H1 (cell line): ENCODE results near the gene PARD3. TPM values are rescaled to one million over a fixed set of nuclear protein-coding genes. Genes with fewer than 3 reads are reported as not detected.

Experiments
- CEBPB ChIP-seq: IDR thresholded peaks from 2 replicates; pipeline ENCODE4 v1.6.1; 2012; ENCODE audit warnings: low read depth, low read length
- CHD7 ChIP-seq: fragments of 300-600 bp; sonication (generic); IDR thresholded peaks from 2 replicates; pipeline ENCODE4 v1.7.1; 2012; ENCODE audit warnings: low read length, moderate library complexity, mild to moderate bottlenecking, inconsistent platforms; ENCODE audit not compliant: insufficient replicate concordance
- GABPA ChIP-seq: IDR thresholded peaks from 2 replicates; pipeline ENCODE4 v1.6.1; 2011; ENCODE audit warnings: mild to moderate bottlenecking, low read length, moderate library complexity, borderline replicate concordance; ENCODE audit not compliant: insufficient read depth
- KDM4A ChIP-seq: IDR thresholded peaks from one replicate; pipeline ENCODE4 v1.7.1; 2012; ENCODE audit warnings: low read depth, mild to moderate bottlenecking, moderate library complexity, low read length, inconsistent platforms; ENCODE audit not compliant: severe bottlenecking
- RAD21 ChIP-seq, 2 experiments: IDR thresholded peaks in 1 of 2; conservative IDR thresholded peaks in 1 of 2; 2 replicates each; pipeline ENCODE4 v1.6.1; 2011; ENCODE audit warnings: low read depth in 2 of 2, low read length in 2 of 2, improper control_type of control experiment in 1 of 2, inconsistent platforms in 1 of 2, mild to moderate bottlenecking in 1 of 2, moderate library complexity in 1 of 2
- polyA plus RNA-seq, 7 experiments: library from polyadenylated mRNA; depleted of rRNA in 3 of 7; stranded (reverse) in 5 of 7; unstranded in 2 of 7; fragments of >200 nt in 5 of 7; fragments of 200-250 nt in 2 of 7; gene quantifications; 1 replicate in 5 of 7; 2 replicates in 1 of 7; 4 replicates in 1 of 7; pipeline versions ENCODE4 v1.2.1 to v1.2.3, GENCODE V29; 2011 to 2013; ENCODE audit warnings: missing spikeins in 2 of 7, mixed read lengths in 2 of 7
- total RNA-seq: library from RNA; stranded (reverse); fragmentation: NEBNext Ultra II Directional; extraction: Animal tissue kit (Norgen Biotek cat#: 25700); gene quantifications from 2 replicates; pipeline ENCODE4 v1.2.1, GENCODE V29; 2021

Gene PARD3
- total and polyA plus RNA-seq, 2 of the 8 experiments (the other 6 are each of a cell fraction or from before 2014, with no cell fraction given): 19.7 to 49.1 TPM

DNA sequence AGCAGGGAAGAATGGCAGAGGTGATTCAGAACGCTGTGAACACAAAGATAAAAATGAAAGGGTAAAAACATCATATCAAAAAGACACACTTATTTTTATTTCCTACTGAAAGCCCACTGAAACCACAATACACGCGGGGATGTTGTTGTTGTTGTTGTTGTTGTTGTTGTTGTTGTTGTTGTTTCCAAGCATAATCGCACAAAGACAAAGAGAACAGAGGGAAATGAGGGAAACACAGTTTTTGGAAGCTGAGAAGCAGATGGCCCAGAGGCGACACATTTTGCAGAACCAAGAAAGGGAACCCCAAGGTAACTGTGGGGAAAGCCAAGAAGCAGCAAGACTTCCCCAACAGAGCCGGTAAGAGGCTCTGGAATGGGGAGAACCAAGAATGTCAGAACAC lies 113.9 kb downstream of the PARD3 start (continued):
- TF ChIP-seq CHD7 (no peak), GABPA (no peak), CEBPB (no peak), RAD21 (IDR thresholded peaks at IDR 0.05 in 1 of 2, conservative IDR thresholded peaks at IDR 0.05 in 1 of 2; ENCODE audit: low read depth in 2 of 2, low read length in 2 of 2) (no peak), KDM4A (no peak)
